DND-41 (cell line): ENCODE data around the gene TMEFF2.

Source experiments
- CTCF ChIP-seq: IDR thresholded peaks from 2 replicates; pipeline ENCODE4 v1.5.1; 2012; ENCODE audit warnings: borderline replicate concordance, low read length, moderate library complexity, mild to moderate bottlenecking; ENCODE audit not compliant: poor library complexity, severe bottlenecking; ENCODE audit errors: extremely low read depth
- EZH2 ChIP-seq: IDR thresholded peaks from 3 replicates; pipeline ENCODE4 v1.6.1; 2012; ENCODE audit warnings: borderline replicate concordance, low read depth, mild to moderate bottlenecking, moderate library complexity, low read length, inconsistent platforms; ENCODE audit not compliant: severe bottlenecking

GRCh38 chr2:192007581-192008228, 187.0 kb downstream of the TMEFF2 start:
- no peak for TF ChIP-seq CTCF
- TF ChIP-seq EZH2 = no peak
